ENCODE data around the gene ABO. TPM values are rescaled to one million over a fixed set of nuclear protein-coding genes. Genes with fewer than 3 reads are reported as not detected.
"Not testable (repeated sequence)": the region's sequence is repeated elsewhere in the genome, so short reads cannot be mapped to it uniquely, and the experiment has no call there.

ABO gene
- total RNA-seq, 1 donor from 2014 or later = not detected

GRCh38 chr9:133210609-133211008 is 64.4 kb downstream of the ABO start:
- DNase-seq = no peak
- POLR2A ChIA-PET = no interaction called here
- CTCF ChIA-PET = no interaction called here

GRCh38 chr9:133210202-133210532 is 64.8 kb downstream of the ABO start:
- ChIA-PET POLR2A (no interaction called here), CTCF (no interaction called here)
- H3K4me1 Mint-ChIP-seq = no peaks in the 10 kb centered on the region

More at GRCh38 chr9:133210609-133211008, 64.4 kb downstream of the ABO start:
- peaks cover 3% of the 10 kb centered on the region for H3K9me3 Mint-ChIP-seq
- H3K4me1 Mint-ChIP-seq = no peaks in the 10 kb centered on the region
- no peak overlapping the region for H3K4me3 Mint-ChIP-seq
- TF ChIP-seq CTCF (IDR thresholded peaks at IDR 0.05) = no peak
- no peaks in the 10 kb centered on the region for H3K36me3 Mint-ChIP-seq (ENCODE audit: low read depth)
- H3K27ac Mint-ChIP-seq = no peak overlapping the region
- intact Hi-C loops (cut with micrococcal nuclease) = no loop called here
- no peak for ATAC-seq (ENCODE audit: low read depth)
- H3K27me3 Mint-ChIP-seq = peaks cover 18% of the 10 kb centered on the region

GRCh38 chr9:133209327-133210201 is 65.4 kb downstream of the ABO start:
- not testable (repeated sequence) for H3K36me3 Mint-ChIP-seq (ENCODE audit: low read depth)

More at GRCh38 chr9:133210202-133210532, 64.8 kb downstream of the ABO start:
- no peak for ATAC-seq (ENCODE audit: low read depth)
- no peaks in the 10 kb centered on the region for H3K36me3 Mint-ChIP-seq (ENCODE audit: low read depth)
- H3K4me3 Mint-ChIP-seq = no peak overlapping the region
- TF ChIP-seq CTCF (IDR thresholded peaks at IDR 0.05) = no peak
- no peak for DNase-seq
- peaks cover 17% of the 10 kb centered on the region for H3K27me3 Mint-ChIP-seq
- no peak overlapping the region for H3K27ac Mint-ChIP-seq
- intact Hi-C loops (cut with micrococcal nuclease) = no loop called here
- peaks cover 2% of the 10 kb centered on the region for H3K9me3 Mint-ChIP-seq

DNA sequence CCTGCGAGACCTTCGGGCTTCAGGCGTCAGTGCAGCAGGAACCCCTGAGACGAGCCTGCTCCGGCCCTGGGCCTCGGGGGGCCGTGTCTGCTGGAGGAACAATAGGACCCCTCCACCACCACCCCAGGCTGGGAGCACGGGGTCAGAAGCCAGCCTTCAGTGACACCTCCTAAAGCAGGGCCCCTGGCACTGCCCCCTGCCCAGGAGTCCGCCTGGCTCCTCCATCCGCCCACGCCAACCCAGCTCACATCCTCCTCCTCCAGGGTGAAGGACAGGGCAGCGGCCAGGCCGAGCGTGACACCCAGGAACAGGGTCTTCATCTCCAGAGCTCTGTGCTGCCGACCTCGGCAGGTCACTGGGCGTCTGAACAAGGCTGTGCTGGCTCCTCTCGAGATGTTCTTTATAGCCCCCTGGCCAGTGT is 66.1 kb downstream of the ABO start, which contains the start of gene OBP2B:
Gene OBP2B, minus strand, starts transcription at position 371 of the 421 bp plus-strand sequence. Its CDS starts 51 bp downstream, at position 320.
- H3K27me3 Mint-ChIP-seq = peaks cover 13% of the 10 kb centered on the region
- POLR2A ChIA-PET; ATAC-seq (ENCODE audit: low read depth); H3K36me3 Mint-ChIP-seq (ENCODE audit: low read depth); H3K4me3 Mint-ChIP-seq; intact Hi-C loops (cut with micrococcal nuclease); H3K9me3 Mint-ChIP-seq; H3K4me1 Mint-ChIP-seq; H3K27ac Mint-ChIP-seq; DNase-seq; CTCF ChIA-PET: not testable (repeated sequence)

More at GRCh38 chr9:133209327-133210201, 65.4 kb downstream of the ABO start:
- ATAC-seq (ENCODE audit: low read depth); intact Hi-C loops (cut with micrococcal nuclease); POLR2A ChIA-PET; H3K9me3 Mint-ChIP-seq; DNase-seq; H3K4me1 Mint-ChIP-seq; H3K27ac Mint-ChIP-seq; H3K4me3 Mint-ChIP-seq; CTCF ChIA-PET: not testable (repeated sequence)
- peaks cover 17% of the 10 kb centered on the region for H3K27me3 Mint-ChIP-seq

DNA sequence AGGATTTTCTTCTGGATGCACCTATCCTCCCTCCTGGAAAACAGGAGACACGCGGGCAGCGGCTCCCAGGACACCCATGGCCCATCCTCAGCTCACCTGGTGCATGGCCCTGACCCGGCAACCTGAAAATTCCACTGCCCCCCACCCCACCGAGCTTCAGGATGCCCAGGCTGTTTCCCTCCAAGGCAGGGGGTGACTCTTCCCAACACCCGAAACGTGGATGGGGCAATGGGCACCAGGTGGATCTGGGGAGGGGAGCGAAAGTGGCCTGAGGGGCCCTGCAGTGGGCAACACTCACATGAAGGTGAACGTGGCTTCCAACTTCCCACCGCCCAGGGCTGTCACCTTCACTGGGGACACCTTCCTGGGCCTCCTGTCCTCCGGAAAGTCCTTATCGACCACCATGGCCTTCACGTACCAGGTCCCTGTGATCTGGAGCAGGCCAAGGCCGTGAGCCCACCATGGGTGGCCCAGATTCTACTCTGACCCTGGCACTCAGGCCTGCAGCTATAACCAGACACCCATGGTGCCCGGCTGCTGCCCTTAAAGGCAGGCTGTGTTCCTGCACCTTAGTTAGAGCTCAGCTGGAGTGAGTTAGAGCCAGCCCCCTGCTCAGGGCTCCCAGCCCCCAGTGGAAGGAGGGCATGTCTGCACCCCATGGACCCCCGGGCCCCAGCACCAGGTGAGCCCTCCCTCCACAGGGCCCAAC is 66.7 kb downstream of the ABO start:
- DNase-seq; ATAC-seq (ENCODE audit: low read depth); H3K4me3 Mint-ChIP-seq; intact Hi-C loops (cut with micrococcal nuclease); H3K9me3 Mint-ChIP-seq; CTCF ChIA-PET; H3K4me1 Mint-ChIP-seq; H3K27ac Mint-ChIP-seq; POLR2A ChIA-PET; H3K36me3 Mint-ChIP-seq (ENCODE audit: low read depth): not testable (repeated sequence)
- peaks cover 12% of the 10 kb centered on the region for H3K27me3 Mint-ChIP-seq

DNA sequence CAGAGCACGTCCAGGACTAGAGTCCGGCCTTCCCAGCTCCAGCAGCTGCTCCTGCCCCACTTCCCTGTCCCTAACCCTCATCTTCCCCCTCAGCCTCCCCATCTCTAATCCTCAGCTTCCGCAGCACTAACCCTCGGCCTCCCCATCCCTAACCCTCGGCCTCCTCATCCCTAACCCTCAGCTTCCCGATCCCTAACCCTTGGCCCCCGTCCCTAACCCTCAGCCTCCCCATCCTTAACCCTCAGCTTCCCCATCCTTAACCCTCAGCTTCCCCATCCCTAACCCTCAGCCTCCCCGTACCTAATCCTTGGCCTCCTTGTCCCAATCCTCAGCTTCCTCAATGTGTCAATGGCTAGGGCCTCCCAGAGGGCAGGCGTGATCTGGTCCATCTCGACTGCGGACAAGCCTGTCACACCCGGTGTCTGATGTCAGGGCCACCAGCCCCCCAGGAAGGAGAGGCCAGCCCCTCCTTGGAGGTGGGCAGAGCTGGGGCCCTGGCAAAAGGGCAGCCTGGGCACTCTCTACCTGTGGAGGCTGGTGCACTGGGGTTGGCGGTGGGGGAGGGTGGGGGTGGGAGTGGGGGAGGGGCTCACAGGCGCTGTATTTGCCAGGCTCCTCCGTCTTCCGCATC is 67.3 kb downstream of the ABO start:
- Mint-ChIP-seq H3K27ac (no peak overlapping the region), H3K36me3 (ENCODE audit: low read depth) (no peaks in the 10 kb centered on the region), H3K4me1 (no peaks in the 10 kb centered on the region), H3K9me3 (peaks cover 2% of the 10 kb centered on the region), H3K27me3 (peaks cover 16% of the 10 kb centered on the region), H3K4me3 (no peak overlapping the region)
- intact Hi-C loops (cut with micrococcal nuclease) = no loop called here
- no peak for TF ChIP-seq CTCF (IDR thresholded peaks at IDR 0.05)
- ATAC-seq (ENCODE audit: low read depth) = no peak
- ChIA-PET POLR2A (no interaction called here), CTCF (no interaction called here)
- DNase-seq = no peak

Measured in activated B cell treated with CpG ODN at 0.5 μM for 24 hours (primary cell).